Fibroblast of pulmonary artery (primary cell): ENCODE results near the gene CCSER1.
"Not testable (repeated sequence)": the region's sequence is repeated elsewhere in the genome, so short reads cannot be mapped to it uniquely, and the experiment has no call there.

Experiments used
- DNase-seq: peaks from one replicate; pipeline ENCODE4 v3.0.0-alpha.2; 2010; ENCODE audit warnings: low read depth
- H3K4me3 ChIP-seq: replicated peaks from 2 replicates; pipeline ENCODE4 v1.5.1; 2011; ENCODE audit warnings: low read depth, mild to moderate bottlenecking, control low read depth, low read length, moderate library complexity
- CTCF ChIP-seq: IDR thresholded peaks from 2 replicates; pipeline ENCODE4 v1.5.1; 2011; ENCODE audit warnings: mild to moderate bottlenecking, control low read depth, low read length, inconsistent platforms; ENCODE audit errors: missing control alignments

Gene CCSER1

DNA sequence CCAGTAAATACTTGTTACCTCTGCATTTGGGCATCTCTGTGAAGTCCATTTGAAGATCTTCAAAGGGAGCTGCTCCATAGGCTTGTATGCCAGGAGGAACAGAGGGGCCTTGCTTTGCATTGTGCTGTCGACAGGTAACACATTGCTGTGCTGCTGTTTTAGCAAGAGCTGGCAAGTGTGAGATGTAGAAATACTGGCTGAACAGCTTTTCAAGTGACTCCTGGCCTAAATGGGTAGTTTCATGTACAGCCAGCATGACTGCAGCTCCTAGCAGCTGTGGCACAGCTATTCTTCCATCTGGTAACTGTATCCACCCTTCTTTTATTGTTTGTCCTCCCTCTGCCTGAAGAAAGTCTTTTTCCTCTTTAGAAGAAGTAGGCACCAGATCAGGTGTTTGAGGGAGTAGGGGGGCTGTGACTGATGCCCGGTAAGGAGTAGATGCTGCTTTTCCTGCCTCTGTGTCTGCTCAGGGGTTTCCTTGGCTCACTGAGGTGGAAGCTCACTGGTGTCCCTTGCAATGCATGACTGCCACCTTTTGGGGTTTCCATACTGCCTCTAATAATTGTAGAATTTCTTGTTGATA, 965.3 kb downstream of the CCSER1 start:
- TF ChIP-seq CTCF: no peak
- DNase-seq: no peak

GRCh38 chr4:91094220-91094619, 967.0 kb downstream of the CCSER1 start:
- not testable (repeated sequence) for DNase-seq, H3K4me3 ChIP-seq

More for the DNA sequence above, 965.3 kb downstream of the CCSER1 start:
- no peak overlapping the region for H3K4me3 ChIP-seq

DNA sequence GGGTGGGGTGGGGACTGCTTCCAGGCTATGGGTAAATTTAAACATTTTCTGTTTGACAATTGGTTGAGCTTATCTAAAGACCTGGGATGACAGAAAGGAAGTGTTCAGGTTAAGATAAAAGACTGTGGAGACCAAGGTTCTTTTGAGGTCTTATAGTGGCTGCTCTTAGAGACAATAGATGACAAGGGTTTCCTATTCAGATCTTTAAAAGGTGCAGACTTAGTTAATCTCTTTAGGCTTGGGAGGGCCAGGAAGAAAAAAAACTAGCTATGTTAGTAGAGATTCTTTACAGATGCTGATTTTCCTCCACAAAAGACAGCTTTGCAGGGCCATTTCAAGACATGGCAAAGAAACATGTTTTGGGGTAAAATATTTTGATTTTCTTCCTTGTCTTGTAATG, 972.5 kb downstream of the CCSER1 start:
- no peak overlapping the region for H3K4me3 ChIP-seq
- no peak for TF ChIP-seq CTCF
- DNase-seq: no peak

DNA sequence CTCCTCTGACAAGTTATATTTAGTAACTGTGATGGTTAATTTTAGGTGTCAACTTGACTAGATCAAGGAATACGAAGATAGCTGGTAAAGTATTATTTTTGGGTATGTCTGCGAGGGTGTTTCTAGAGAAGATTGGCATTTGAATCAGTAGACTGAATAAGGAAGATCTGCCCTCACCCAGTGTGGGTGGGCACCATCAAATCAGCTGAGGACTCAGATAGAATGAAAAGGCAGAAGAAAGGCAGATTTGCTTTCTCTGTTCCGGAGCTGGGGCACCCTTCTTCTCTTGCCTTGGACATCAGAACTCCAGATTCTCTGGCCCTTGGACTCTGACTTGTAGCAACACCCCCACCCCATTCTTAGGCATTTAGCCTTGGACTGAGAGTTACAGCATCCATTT, 981.6 kb downstream of the CCSER1 start:
- TF ChIP-seq CTCF: no peak
- DNase-seq: no peak
- no peak overlapping the region for H3K4me3 ChIP-seq

DNA sequence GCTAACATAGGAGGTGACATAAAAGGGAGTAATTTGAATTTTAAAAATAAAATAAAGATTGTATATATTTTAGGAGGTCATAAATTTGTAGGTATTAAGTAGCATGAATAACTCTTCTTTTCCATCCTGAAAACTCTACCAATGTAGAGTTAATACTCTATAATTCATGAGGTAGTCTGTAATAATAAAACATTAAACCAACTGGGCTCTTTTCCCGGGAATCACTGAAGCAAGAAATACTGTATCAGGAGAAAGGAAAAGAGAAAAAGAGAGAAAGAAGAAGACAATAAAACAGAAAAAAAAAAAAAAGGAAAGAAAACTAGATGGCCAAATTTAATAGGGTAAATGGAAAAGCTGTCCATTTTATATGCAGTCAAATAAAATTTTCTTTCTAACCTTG, 984.4 kb downstream of the CCSER1 start:
- DNase-seq: no peak
- no peak overlapping the region for H3K4me3 ChIP-seq
- no peak for TF ChIP-seq CTCF

- DNase-seq: peak; percentile 69
- no peak overlapping the region for H3K4me3 ChIP-seq
- TF ChIP-seq CTCF: peak; percentile 76
Observed at GRCh38 chr4:91113130-91113706, 986.0 kb downstream of the CCSER1 start.

DNA sequence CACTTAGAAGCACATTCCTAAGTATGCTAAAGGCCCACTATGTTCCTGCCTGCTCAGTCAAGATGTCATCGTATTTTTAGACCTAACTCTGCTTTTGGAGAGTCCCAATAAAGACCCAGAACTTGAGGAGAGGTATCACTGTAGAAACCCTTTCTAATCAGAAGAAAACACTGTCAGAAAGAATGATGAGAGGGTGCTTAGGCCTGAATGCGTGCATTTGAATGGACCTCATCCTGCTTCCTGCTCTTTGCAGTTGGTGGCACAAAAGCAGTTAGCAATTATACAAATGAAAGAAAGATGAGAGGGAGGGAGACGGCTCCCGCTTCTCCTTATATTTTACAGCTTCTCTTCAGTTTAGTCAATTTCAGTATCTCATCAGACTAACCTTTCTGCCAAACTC, 987.2 kb downstream of the CCSER1 start:
- TF ChIP-seq CTCF: no peak
- H3K4me3 ChIP-seq: no peak overlapping the region
- DNase-seq: no peak
